OCI-LY7 (cell line): ENCODE results near the gene ARPC5. TPM values are rescaled to one million over a fixed set of nuclear protein-coding genes. Genes with fewer than 3 reads are reported as not detected.

Experiments
- BruUV-seq: library from RNA; stranded (reverse); fragments of 400-500 nt; replicated peaks from 2 replicates; lab custom pipeline; 2021; lab: Mats Ljungman, UMichigan
- CTCF ChIA-PET: fragments of 300-600 bp; sonication (Branson Sonifier 250); formaldehyde crosslinking; loops from one replicate; lab custom pipeline; 2022; ENCODE audit warnings: antibody characterized with exemption; ENCODE audit not compliant: unreplicated experiment; lab: Charles Lee
- POLR2A ChIA-PET: fragments of 300-600 bp; sonication (Branson Sonifier 250); formaldehyde crosslinking; loops from one replicate; lab custom pipeline; 2022; ENCODE audit warnings: antibody characterized with exemption; lab: Charles Lee
- DNase-seq: peaks from one replicate; pipeline ENCODE4 v3.0.0-alpha.2; 2015; ENCODE audit warnings: low spot score
- H2AFZ ChIP-seq: fragments of 200-600 bp; sonication (generic), shearing (Covaris generic); 2 replicates; pipeline ENCODE4 v1.6.1; 2014; ENCODE audit warnings: mild to moderate bottlenecking, antibody characterized with exemption, low read length, moderate library complexity
- H3K27ac ChIP-seq: fragments of 200-600 bp; sonication (generic); 2 replicates; pipeline ENCODE4 v1.5.1; 2014; ENCODE audit warnings: mixed run types, low read depth, mild to moderate bottlenecking, moderate library complexity, low read length, inconsistent platforms; ENCODE audit not compliant: poor library complexity, severe bottlenecking
- H3K36me3 ChIP-seq: fragments of 200-600 bp; sonication (generic); 2 replicates; pipeline ENCODE4 v1.6.1; 2014; ENCODE audit warnings: mild to moderate bottlenecking, antibody characterized with exemption, low read length, moderate library complexity, mixed read lengths; ENCODE audit not compliant: insufficient read depth
- H3K4me1 ChIP-seq: fragments of 200-600 bp; sonication (generic); 2 replicates; pipeline ENCODE4 v1.5.1; 2014; ENCODE audit warnings: mild to moderate bottlenecking, low read length; ENCODE audit not compliant: insufficient read depth, poor library complexity, severe bottlenecking
- H3K4me2 ChIP-seq: fragments of 200-600 bp; sonication (generic); 2 replicates; pipeline ENCODE4 v1.6.1; 2014; ENCODE audit warnings: mild to moderate bottlenecking, low read length
- H3K4me3 ChIP-seq: fragments of 200-600 bp; sonication (generic); 2 replicates; pipeline ENCODE4 v1.5.1; 2014; ENCODE audit warnings: mild to moderate bottlenecking, low read depth, low read length; ENCODE audit not compliant: poor library complexity, severe bottlenecking
- H3K79me2 ChIP-seq: fragments of 200-600 bp; sonication (generic); 2 replicates; pipeline ENCODE4 v1.6.1; 2016; ENCODE audit warnings: low read depth, mild to moderate bottlenecking, low read length, moderate library complexity, mixed read lengths; ENCODE audit not compliant: insufficient read depth
- H3K9me2 ChIP-seq: fragments of 200-600 bp; sonication (generic); 2 replicates; pipeline ENCODE4 v1.6.1; 2016; ENCODE audit warnings: mild to moderate bottlenecking, low read length, mixed read lengths; ENCODE audit not compliant: insufficient read depth
- H3K9me3 ChIP-seq: fragments of 200-600 bp; sonication (generic); 2 replicates; pipeline ENCODE4 v1.6.1; 2014; ENCODE audit warnings: mild to moderate bottlenecking, mixed run types, low read length, mixed read lengths
- H4K20me1 ChIP-seq: fragments of 200-600 bp; sonication (generic); 2 replicates; pipeline ENCODE4 v1.6.1; 2014; ENCODE audit warnings: mild to moderate bottlenecking, antibody characterized with exemption, low read length, moderate library complexity, mixed read lengths; ENCODE audit not compliant: insufficient read depth
- CTCF ChIP-seq: fragments of 200-600 bp; sonication (generic); conservative IDR thresholded peaks from 2 replicates; pipeline ENCODE4 v1.5.1; 2014; ENCODE audit warnings: mild to moderate bottlenecking, antibody characterized with exemption, low read length, moderate library complexity, mixed read lengths
- EZH2phosphoT487 ChIP-seq: fragments of 200-600 bp; sonication (generic); IDR thresholded peaks from 2 replicates; pipeline ENCODE4 v1.6.1; 2018; ENCODE audit warnings: low read depth, borderline replicate concordance, mild to moderate bottlenecking, mixed run types, antibody characterized with exemption, low read length, moderate library complexity, mixed read lengths
- intact Hi-C: fragments of 100-400 bp; cut with micrococcal nuclease; formaldehyde crosslinking; loops from one replicate; pipeline ENCODE4 v1.10.0; 2022; ENCODE audit not compliant: unreplicated experiment
- total RNA-seq, 2 experiments: library from RNA; depleted of rRNA in 1 of 2; stranded (reverse); fragments of >200 nt in 1 of 2; shearing (Covaris generic) in 1 of 2; gene quantifications; 2 replicates each; pipeline ENCODE4 v1.2.3, GENCODE V29; 2014 to 2022

The ARPC5 gene
- total RNA-seq, 2 experiments from 2014 or later: 116 to 132 TPM

GRCh38 chr1:183596500-183596899 lies 39.1 kb downstream of the ARPC5 start:
- H3K4me1 ChIP-seq: peaks cover 27% of the 10 kb centered on the region
- no peak for DNase-seq
- ChIA-PET POLR2A (no interaction called here), CTCF (no interaction called here)
- no peak for TF ChIP-seq CTCF
- TF ChIP-seq EZH2phosphoT487: no peak
- BruUV-seq: no TSS peak
- intact Hi-C loops: no loop called here
- H3K9me3 ChIP-seq: no peaks in the 10 kb centered on the region
- no peaks in the 10 kb centered on the region for H3K79me2 ChIP-seq
- H3K4me2 ChIP-seq: no peak overlapping the region
- no peaks in the 10 kb centered on the region for H4K20me1 ChIP-seq
- H2AFZ ChIP-seq: no peak overlapping the region
- no peaks in the 10 kb centered on the region for H3K9me2 ChIP-seq
- no peaks in the 10 kb centered on the region; the same call in 1 of the 2 replicates for H3K36me3 ChIP-seq
- no peak overlapping the region for H3K4me3 ChIP-seq
- H3K27ac ChIP-seq: no peak overlapping the region

- Histone ChIP-seq H3K4me3 (no peak overlapping the region), H4K20me1 (no peaks in the 10 kb centered on the region), H2AFZ (no peak overlapping the region), H3K9me3 (peaks cover 4% of the 10 kb centered on the region; the same call in 1 of the 2 replicates), H3K79me2 (no peaks in the 10 kb centered on the region), H3K4me2 (no peak overlapping the region), H3K27ac (no peak overlapping the region), H3K4me1 (peaks cover 37% of the 10 kb centered on the region), H3K36me3 (no peaks in the 10 kb centered on the region; the same call in 1 of the 2 replicates), H3K9me2 (no peaks in the 10 kb centered on the region)
- no peak for TF ChIP-seq CTCF
- no peak for TF ChIP-seq EZH2phosphoT487
- no peak for DNase-seq
- POLR2A ChIA-PET: interaction anchor here (1.0 kb wide), 1 partner anchor 61 kb away, joined by 4 read pairs; no protein-coding TSS in a partner anchor
- CTCF ChIA-PET: no interaction called here
- no TSS peak for BruUV-seq
- intact Hi-C loops: no loop called here
Measured at GRCh38 chr1:183595537-183595936, 40.0 kb downstream of the ARPC5 start.

- intact Hi-C loops: no loop called here
- Histone ChIP-seq H3K4me1 (peaks cover 58% of the 10 kb centered on the region), H4K20me1 (no peaks in the 10 kb centered on the region), H3K27ac (no peak overlapping the region), H2AFZ (peak overlapping the region; percentile 50), H3K79me2 (no peaks in the 10 kb centered on the region), H3K4me3 (peak overlapping the region; percentile 7), H3K9me3 (peaks cover 4% of the 10 kb centered on the region; the same call in 1 of the 2 replicates), H3K4me2 (peak overlapping the region; percentile 62), H3K9me2 (no peaks in the 10 kb centered on the region), H3K36me3 (no peaks in the 10 kb centered on the region; the same call in 1 of the 2 replicates)
- TF ChIP-seq EZH2phosphoT487 (no peak), CTCF (no peak)
- ChIA-PET CTCF (no interaction called here), POLR2A (interaction anchor here (0.6 to 1.5 kb wide), 3 partner anchors 13 to 41 kb away, joined by 3 to 5 read pairs (median 3); no protein-coding TSS in a partner anchor)
- no TSS peak for BruUV-seq
- peak; percentile 47 for DNase-seq
Measured at GRCh38 chr1:183593356-183593755, 42.2 kb downstream of the ARPC5 start.
